ENCODE results near the gene BNIP5. TPM values are rescaled to one million over a fixed set of nuclear protein-coding genes. Genes with fewer than 3 reads are reported as not detected.

BNIP5 gene, protein sequence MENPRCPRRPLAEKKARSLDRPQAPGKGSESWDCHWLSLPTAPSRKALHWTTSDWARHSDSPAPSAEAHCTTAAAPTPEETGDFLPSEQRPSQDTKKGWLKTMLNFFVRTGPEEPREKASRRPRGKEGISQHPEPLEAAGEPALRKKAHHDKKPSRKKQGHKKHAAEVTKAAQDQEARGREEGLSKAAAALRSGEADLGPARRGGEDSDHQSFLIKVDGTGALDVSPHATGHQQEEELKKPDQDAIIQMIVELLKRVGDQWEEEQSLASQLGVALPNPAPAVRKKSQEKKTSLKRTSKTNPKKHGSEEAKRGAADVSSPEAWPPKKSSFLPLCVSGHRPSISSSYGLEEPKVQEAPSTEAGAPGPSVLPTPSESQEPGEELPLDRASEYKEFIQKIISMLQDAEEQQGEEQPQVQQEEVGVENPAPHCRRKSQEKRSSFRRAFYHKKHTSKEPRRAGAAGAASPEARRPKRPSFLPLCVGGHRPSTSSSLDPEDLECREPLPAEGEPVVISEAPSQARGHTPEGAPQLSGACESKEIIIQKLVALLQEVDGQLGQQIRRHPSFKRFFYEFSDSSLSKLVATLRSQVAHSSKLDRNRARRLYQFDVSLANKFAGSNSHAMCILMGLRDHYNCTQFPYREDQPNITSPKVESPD
- 0.07 and 0.10 TPM in 2 replicates for total RNA-seq
- long read RNA-seq, partial matches to known transcripts = 0 of 1 reads
- long read RNA-seq, other reads (novel, unspliced or antisense) = 1 of 1 reads

GRCh38 chr6:36336779-36337241 is at the start of gene BNIP5:
TSS of gene BNIP5 (minus strand) at chr6:36336888. CDS start at chr6:36330690, 6,198 bp downstream.
- no peak for DNase-seq (ENCODE audit: low spot score, unreplicated experiment)
- H3K27ac Mint-ChIP-seq = peak within 1 kb of the TSS; percentile 90
- no peaks in the 10 kb centered on the region for H3K9me3 Mint-ChIP-seq (ENCODE audit: low read depth)
- TF ChIP-seq, protein P1, sequence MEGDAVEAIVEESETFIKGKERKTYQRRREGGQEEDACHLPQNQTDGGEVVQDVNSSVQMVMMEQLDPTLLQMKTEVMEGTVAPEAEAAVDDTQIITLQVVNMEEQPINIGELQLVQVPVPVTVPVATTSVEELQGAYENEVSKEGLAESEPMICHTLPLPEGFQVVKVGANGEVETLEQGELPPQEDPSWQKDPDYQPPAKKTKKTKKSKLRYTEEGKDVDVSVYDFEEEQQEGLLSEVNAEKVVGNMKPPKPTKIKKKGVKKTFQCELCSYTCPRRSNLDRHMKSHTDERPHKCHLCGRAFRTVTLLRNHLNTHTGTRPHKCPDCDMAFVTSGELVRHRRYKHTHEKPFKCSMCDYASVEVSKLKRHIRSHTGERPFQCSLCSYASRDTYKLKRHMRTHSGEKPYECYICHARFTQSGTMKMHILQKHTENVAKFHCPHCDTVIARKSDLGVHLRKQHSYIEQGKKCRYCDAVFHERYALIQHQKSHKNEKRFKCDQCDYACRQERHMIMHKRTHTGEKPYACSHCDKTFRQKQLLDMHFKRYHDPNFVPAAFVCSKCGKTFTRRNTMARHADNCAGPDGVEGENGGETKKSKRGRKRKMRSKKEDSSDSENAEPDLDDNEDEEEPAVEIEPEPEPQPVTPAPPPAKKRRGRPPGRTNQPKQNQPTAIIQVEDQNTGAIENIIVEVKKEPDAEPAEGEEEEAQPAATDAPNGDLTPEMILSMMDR (IDR thresholded peaks at IDR 0.05; ENCODE audit: unreplicated experiment) = no peak
- no peak within 1 kb of the TSS for H3K4me3 Mint-ChIP-seq (ENCODE audit: low read depth)
- H3K4me1 Mint-ChIP-seq (ENCODE audit: low read depth) = peaks cover 19% of the 10 kb centered on the region
- peaks cover 30% of the 10 kb centered on the region for H3K27me3 Mint-ChIP-seq
- H3K36me3 Mint-ChIP-seq (ENCODE audit: insufficient read depth) = no peaks in the 10 kb centered on the region

- TF ChIP-seq, protein P1 (IDR thresholded peaks at IDR 0.05; ENCODE audit: unreplicated experiment) = no peak
- Mint-ChIP-seq H3K36me3 (ENCODE audit: insufficient read depth) (no peaks in the 10 kb centered on the region), H3K27me3 (peaks cover 54% of the 10 kb centered on the region), H3K27ac (no peak overlapping the region), H3K4me3 (ENCODE audit: low read depth) (no peak overlapping the region), H3K4me1 (ENCODE audit: low read depth) (peaks cover 10% of the 10 kb centered on the region), H3K9me3 (ENCODE audit: low read depth) (no peaks in the 10 kb centered on the region)
- DNase-seq (ENCODE audit: low spot score, unreplicated experiment) = no peak
Observed at GRCh38 chr6:36384095-36384494, 47.4 kb upstream of the BNIP5 start.

DNA sequence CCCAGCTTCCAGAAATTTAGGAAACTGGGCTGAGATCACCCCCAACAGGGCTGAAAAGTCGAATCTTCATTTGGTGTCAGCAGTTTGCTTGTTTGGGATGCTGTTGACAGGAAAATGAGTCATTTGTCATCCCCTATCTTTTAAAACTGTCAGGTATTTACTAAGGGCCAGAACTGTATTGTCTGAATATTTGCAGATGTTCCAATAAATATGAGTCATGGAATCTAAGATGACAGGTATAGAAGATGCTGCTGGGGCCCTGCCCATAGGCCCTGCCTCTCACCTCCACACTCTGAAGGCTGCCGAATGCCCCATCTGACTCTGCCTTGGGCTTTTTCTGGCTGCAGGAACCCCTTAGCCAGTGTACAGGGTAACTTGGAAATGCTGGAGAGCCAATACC is 46.9 kb upstream of the BNIP5 start:
- Mint-ChIP-seq H3K4me1 (ENCODE audit: low read depth) (peaks cover 10% of the 10 kb centered on the region), H3K4me3 (ENCODE audit: low read depth) (no peak overlapping the region), H3K36me3 (ENCODE audit: insufficient read depth) (no peaks in the 10 kb centered on the region), H3K9me3 (ENCODE audit: low read depth) (no peaks in the 10 kb centered on the region), H3K27me3 (peaks cover 52% of the 10 kb centered on the region), H3K27ac (no peak overlapping the region)
- TF ChIP-seq, protein P1 (IDR thresholded peaks at IDR 0.05; ENCODE audit: unreplicated experiment) = no peak
- no peak for DNase-seq (ENCODE audit: low spot score, unreplicated experiment)

DNA sequence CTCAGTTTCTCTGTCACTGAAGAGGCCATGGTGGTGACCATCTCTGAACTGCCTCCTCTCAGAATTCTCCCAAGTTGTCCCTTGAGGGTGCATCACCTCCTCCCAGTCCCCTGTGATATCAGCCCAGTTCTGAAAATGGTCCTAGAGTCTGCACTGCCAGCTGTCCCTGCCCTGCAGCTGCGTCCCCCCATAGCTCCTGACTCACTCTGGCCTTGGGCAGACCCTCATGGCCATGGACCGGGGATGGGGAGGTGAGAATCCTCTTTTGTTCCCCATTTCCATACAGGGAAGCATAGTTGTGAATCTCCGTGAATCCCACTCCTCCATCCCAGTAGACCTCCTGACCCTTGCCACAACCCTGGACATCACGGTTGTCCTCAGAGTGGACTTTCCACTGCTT is 46.3 kb upstream of the BNIP5 start:
- H3K36me3 Mint-ChIP-seq (ENCODE audit: insufficient read depth) = no peaks in the 10 kb centered on the region
- H3K9me3 Mint-ChIP-seq (ENCODE audit: low read depth) = no peaks in the 10 kb centered on the region
- no peak for DNase-seq (ENCODE audit: low spot score, unreplicated experiment)
- no peak overlapping the region for H3K4me3 Mint-ChIP-seq (ENCODE audit: low read depth)
- no peak overlapping the region for H3K27ac Mint-ChIP-seq
- TF ChIP-seq, protein P1 (IDR thresholded peaks at IDR 0.05; ENCODE audit: unreplicated experiment) = no peak
- H3K27me3 Mint-ChIP-seq = peaks cover 47% of the 10 kb centered on the region
- H3K4me1 Mint-ChIP-seq (ENCODE audit: low read depth) = peaks cover 10% of the 10 kb centered on the region

Measured in progenitor cell of endocrine pancreas (in vitro differentiated cells).